Upper lobe of right lung (tissue), 1 donor: ENCODE data around the gene APOF. TPM values are rescaled to one million over a fixed set of nuclear protein-coding genes. Genes with fewer than 3 reads are reported as not detected.
"Not testable (repeated sequence)": the region's sequence is repeated elsewhere in the genome, so short reads cannot be mapped to it uniquely, and the experiment has no call there.

Experiments used
- ATAC-seq: fragments of 200-7000 bp; cut with Tn5 transposase; one replicate; pipeline ENCODE4 v1.9.1; 2020; ENCODE audit warnings: mild to moderate bottlenecking, moderate library complexity
- DNase-seq: peaks from one replicate; pipeline ENCODE4 v3.0.0-alpha.2; 2020
- H3K27ac ChIP-seq: fragments of 200-600 bp; one replicate; pipeline ENCODE4 v1.8.0; 2022
- H3K27me3 ChIP-seq: fragments of 200-600 bp; one replicate; pipeline ENCODE4 v1.8.0; 2022; ENCODE audit warnings: mild to moderate bottlenecking
- H3K36me3 ChIP-seq: fragments of 200-600 bp; one replicate; pipeline ENCODE4 v1.8.0; 2022
- H3K4me1 ChIP-seq: fragments of 200-600 bp; one replicate; pipeline ENCODE4 v1.8.0; 2022
- H3K4me3 ChIP-seq: fragments of 200-600 bp; one replicate; pipeline ENCODE4 v1.8.0; 2022; ENCODE audit warnings: mild to moderate bottlenecking
- H3K9me3 ChIP-seq: fragments of 200-600 bp; one replicate; pipeline ENCODE4 v1.8.0; 2022
- CTCF ChIP-seq: fragments of 200-600 bp; IDR thresholded peaks from one replicate; pipeline ENCODE4 v1.8.0; 2022; ENCODE audit warnings: antibody characterized with exemption
- intact Hi-C: fragments of 100-400 bp; cut with DNase I; formaldehyde crosslinking; loops from one replicate; pipeline ENCODE4 v1.11.0; 2022
- total RNA-seq: library from RNA; stranded (reverse); fragmentation: NEBNext Ultra II Directional; extraction: Animal tissue kit (Norgen Biotek cat#: 25700); gene quantifications from one replicate; pipeline ENCODE4 v1.2.1, GENCODE V29; 2021
- donor health status: DM: no; HTN: yes; CAD: no; lungs with severe emphysema.

Gene APOF
- total RNA-seq, 1 donor from 2014 or later: not detected

DNA sequence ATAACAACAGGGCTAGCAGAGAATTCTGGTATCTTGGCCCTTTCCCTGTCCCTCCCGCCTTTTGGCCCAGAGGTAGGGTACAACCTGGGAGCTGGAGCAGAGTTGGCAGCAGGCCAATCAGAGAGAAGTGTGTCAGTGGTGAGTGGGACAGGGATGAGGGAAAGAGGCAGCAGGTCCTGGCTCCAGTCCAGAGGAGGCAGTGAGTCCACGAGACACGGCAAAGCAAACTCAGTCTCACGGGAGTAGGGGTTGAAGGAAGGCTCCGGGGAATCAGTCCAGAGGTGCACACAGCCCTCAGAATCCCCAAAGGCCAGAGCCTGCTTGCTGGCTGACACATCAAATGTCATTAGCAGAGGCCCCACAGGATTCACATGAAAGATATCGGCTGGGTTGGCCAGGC is 36.1 kb downstream of the APOF start:
- Histone ChIP-seq H3K4me3 (no peak overlapping the region), H3K4me1 (no peaks in the 10 kb centered on the region), H3K36me3 (peaks cover 69% of the 10 kb centered on the region), H3K9me3 (no peaks in the 10 kb centered on the region), H3K27ac (no peak overlapping the region), H3K27me3 (no peaks in the 10 kb centered on the region)
- DNase-seq (peak; percentile 49), ATAC-seq (no peak)
- intact Hi-C loops: no loop called here
- TF ChIP-seq CTCF: no peak

DNA sequence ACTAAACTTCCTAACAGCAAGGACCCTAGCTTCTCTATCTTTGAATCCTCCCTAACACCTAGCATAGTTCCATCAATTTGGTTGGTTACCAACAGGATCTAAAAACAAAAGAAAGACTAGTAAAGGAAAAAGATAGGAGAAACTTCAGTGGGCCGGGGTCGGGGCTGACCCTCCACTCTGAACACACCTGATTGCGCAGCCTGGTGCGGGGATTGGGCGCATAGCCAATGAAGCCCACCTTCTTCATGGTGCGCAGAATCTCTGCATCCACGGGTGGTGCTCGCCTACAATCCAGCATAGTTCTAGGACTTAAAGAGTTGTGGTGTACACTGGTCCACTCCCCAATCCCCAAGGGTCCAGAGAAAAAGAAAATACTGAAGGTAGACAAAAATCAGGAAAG is 36.5 kb downstream of the APOF start:
- Histone ChIP-seq H3K36me3 (peaks cover 70% of the 10 kb centered on the region), H3K4me3 (no peak overlapping the region), H3K9me3 (no peaks in the 10 kb centered on the region), H3K27me3 (no peaks in the 10 kb centered on the region), H3K4me1 (no peaks in the 10 kb centered on the region), H3K27ac (no peak overlapping the region)
- no peak for TF ChIP-seq CTCF
- DNase-seq: peak; percentile 43
- intact Hi-C loops: no loop called here
- ATAC-seq: no peak

- Histone ChIP-seq H3K27me3 (no peaks in the 10 kb centered on the region), H3K36me3 (peaks cover 89% of the 10 kb centered on the region), H3K27ac (no peak overlapping the region), H3K4me3 (no peak overlapping the region), H3K9me3 (no peaks in the 10 kb centered on the region), H3K4me1 (no peaks in the 10 kb centered on the region)
- intact Hi-C loops: no loop called here
- peak; percentile 1 for DNase-seq
- no peak for TF ChIP-seq CTCF
- no peak for ATAC-seq
Measured at GRCh38 chr12:56324206-56324605, 38.5 kb downstream of the APOF start.

DNA sequence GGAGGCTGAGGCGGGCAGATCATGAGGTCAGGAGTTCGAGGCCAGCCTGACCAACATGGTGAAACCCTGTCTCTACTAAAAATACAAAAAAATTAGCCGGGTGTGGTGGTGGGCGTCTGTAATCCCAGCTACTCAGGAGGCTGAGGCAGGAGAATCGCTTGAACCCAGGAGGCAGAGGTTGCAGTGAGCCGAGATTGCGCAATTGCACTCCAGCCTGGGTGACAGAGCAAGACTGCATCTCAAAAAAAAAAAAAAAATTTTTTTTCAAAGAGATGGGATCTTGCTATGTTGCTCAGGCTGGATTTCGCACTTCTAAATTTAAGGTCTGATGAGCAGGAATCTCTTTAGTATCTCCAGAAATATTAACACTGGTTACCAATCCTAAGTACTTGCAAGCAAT is 41.0 kb downstream of the APOF start:
- H3K4me1 ChIP-seq, H3K27me3 ChIP-seq, H3K9me3 ChIP-seq, H3K4me3 ChIP-seq, ATAC-seq, H3K27ac ChIP-seq, intact Hi-C loops, DNase-seq: not testable (repeated sequence)
- peaks cover 83% of the 10 kb centered on the region for H3K36me3 ChIP-seq

DNA sequence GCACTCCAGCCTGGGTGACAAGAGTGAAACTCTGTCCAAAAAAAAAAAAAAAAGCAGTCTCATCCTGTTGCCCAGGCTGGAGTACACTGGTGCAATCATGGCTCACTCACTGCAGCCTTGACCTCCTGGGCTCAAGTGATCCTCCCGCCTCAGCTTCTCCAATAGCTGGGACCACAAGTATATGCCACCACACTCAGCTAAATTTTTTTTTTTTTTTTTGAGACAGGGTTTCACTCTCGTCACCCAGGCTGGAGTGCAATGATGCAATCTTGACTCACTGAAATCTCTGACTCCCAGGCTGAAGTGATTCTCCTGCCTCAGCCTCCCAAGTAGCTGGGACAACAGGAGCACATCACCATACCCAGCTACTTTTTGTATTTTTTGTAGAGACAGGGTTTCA is 41.6 kb downstream of the APOF start:
- DNase-seq (no peak), ATAC-seq (no peak)
- Histone ChIP-seq H3K4me3 (no peak overlapping the region), H3K36me3 (peaks cover 78% of the 10 kb centered on the region), H3K27me3 (no peaks in the 10 kb centered on the region), H3K9me3 (no peaks in the 10 kb centered on the region), H3K4me1 (no peaks in the 10 kb centered on the region), H3K27ac (no peak overlapping the region)
- TF ChIP-seq CTCF: no peak
- intact Hi-C loops: no loop called here

DNA sequence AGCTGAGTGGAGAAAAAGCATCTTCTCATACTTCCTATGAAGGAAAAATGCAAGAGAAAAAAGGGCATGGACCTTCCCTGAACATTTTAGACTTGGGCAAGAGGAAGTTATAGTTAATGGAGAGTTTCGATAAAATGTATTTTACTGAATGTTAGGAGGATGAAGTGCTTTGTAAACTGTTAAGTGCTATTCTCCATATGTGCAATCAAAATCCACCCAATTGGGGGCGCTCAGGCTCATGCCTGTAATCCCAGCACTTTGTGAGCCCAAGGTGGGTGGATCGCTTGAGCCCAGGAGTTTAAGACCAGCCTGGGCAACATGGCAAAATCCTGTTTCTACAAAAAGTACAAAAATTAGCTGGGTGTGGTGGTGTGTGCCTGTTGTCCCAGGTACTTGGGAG is 45.0 kb downstream of the APOF start:
- H3K4me1 ChIP-seq: peaks cover 8% of the 10 kb centered on the region
- no peak for TF ChIP-seq CTCF
- intact Hi-C loops: no loop called here
- H3K27ac ChIP-seq: no peak overlapping the region
- H3K4me3 ChIP-seq: no peak overlapping the region
- no peak for DNase-seq
- no peaks in the 10 kb centered on the region for H3K27me3 ChIP-seq
- H3K9me3 ChIP-seq: no peaks in the 10 kb centered on the region
- peaks cover 51% of the 10 kb centered on the region for H3K36me3 ChIP-seq
- ATAC-seq: no peak
